ENCODE data around the gene HSPBP1. TPM values are rescaled to one million over a fixed set of nuclear protein-coding genes. Genes with fewer than 3 reads are reported as not detected.

HSPBP1 gene
- total and polyA plus RNA-seq, 2 of the 4 experiments (the other 2 are of a cell fraction) = 21.0 to 43.2 TPM

GRCh38 chr19:55275851-55276719 lies 3.8 kb downstream of the HSPBP1 start:
- no peaks in the 10 kb centered on the region for H3K9me3 ChIP-seq (ENCODE audit: control insufficient read depth, insufficient read depth, low read length)
- CTCF ChIA-PET = interaction anchor here (0.6 kb wide), 1 partner anchor 110 kb away, joined by 3 read pairs; no protein-coding TSS in a partner anchor
- H3K36me3 ChIP-seq (ENCODE audit: control insufficient read depth, insufficient read depth, low read length) = peaks cover 31% of the 10 kb centered on the region
- peak; percentile 54 for TF ChIP-seq CEBPB (IDR thresholded peaks at IDR 0.05; ENCODE audit: low read depth, low read length)
- no peak for TF ChIP-seq POLR2A (IDR thresholded peaks at IDR 0.05; ENCODE audit: low read depth, low read length)
- no peaks in the 10 kb centered on the region; the same call in 1 of the 2 replicates for H4K20me1 ChIP-seq (ENCODE audit: insufficient read depth, low read length)
- dilution Hi-C loops (cut with HindIII; ENCODE audit: low sequenced_read_pairs, unreplicated experiment) = no loop called here
- WGBS, 2 experiments (ENCODE audit: extremely low coverage in 2 of 2, insufficient read length in 1 of 2) = 100% methylated on average over 4 of the region's 17 CpGs; no CpG with 5 or more reads in 1 of the 2 experiments
- no peaks in the 10 kb centered on the region for H3K27me3 ChIP-seq (ENCODE audit: control insufficient read depth, insufficient read depth, low read length)
- intact Hi-C loops (cut with micrococcal nuclease) = no loop called here
- H4K5ac ChIP-seq (ENCODE audit: low read depth, low read length) = no peak overlapping the region
- DNase-seq (no peak), ATAC-seq (ENCODE audit: low read depth) (no peak)
- H4K91ac ChIP-seq (ENCODE audit: insufficient read depth, low read depth, low read length) = no peak overlapping the region
- no peak overlapping the region for H3K4ac ChIP-seq (ENCODE audit: low read depth, low read length)
- no peak overlapping the region for H2AK9ac ChIP-seq (replicated peaks; ENCODE audit: low read depth, low read length, poor library complexity)
- no peak overlapping the region for H3K4me2 ChIP-seq (ENCODE audit: low read depth, low read length)
- H2AFZ ChIP-seq (replicated peaks; ENCODE audit: low read length, poor library complexity) = no peak overlapping the region
- H2BK120ac ChIP-seq (ENCODE audit: low read depth, low read length) = no peak overlapping the region
- peaks cover 10% of the 10 kb centered on the region for H3K9me1 ChIP-seq (ENCODE audit: insufficient read depth, low read length)
- no peak overlapping the region for H3K18ac ChIP-seq (ENCODE audit: low read depth, low read length)
- POLR2A ChIA-PET (ENCODE audit: unreplicated experiment) = no interaction called here
- H2BK20ac ChIP-seq (ENCODE audit: low read depth, low read length) = no peak overlapping the region
- H3K27ac ChIP-seq (ENCODE audit: insufficient read depth, low read length) = no peak overlapping the region
- no peak overlapping the region for H3K23ac ChIP-seq (ENCODE audit: low read depth, low read length)
- peaks cover 0 to 22% of the 10 kb centered on the region in 2 experiments; a peak in 2 of 4 replicates for H3K79me1 ChIP-seq (ENCODE audit: low read depth in 1 of 2, low read length in 2 of 2)
- no peak overlapping the region for H3K14ac ChIP-seq (replicated peaks; ENCODE audit: low read depth, low read length)
- H3K56ac ChIP-seq (ENCODE audit: extremely low read depth, insufficient read depth, low read length) = no peak overlapping the region
- no peak overlapping the region for H2BK5ac ChIP-seq (ENCODE audit: low read depth, low read length, poor library complexity, severe bottlenecking)
- H3K9ac ChIP-seq (ENCODE audit: low read depth, low read length) = no peak overlapping the region
- BruUV-seq (replicated peaks) = no TSS peak
- H3K4me3 ChIP-seq (ENCODE audit: insufficient read depth, low read depth, low read length) = no peak overlapping the region
- H2AK5ac ChIP-seq (ENCODE audit: low read depth, low read length) = no peak overlapping the region
- peaks cover 10% of the 10 kb centered on the region; the same call in 1 of the 2 replicates for H3K4me1 ChIP-seq (ENCODE audit: control insufficient read depth, insufficient read depth, low read length)
- in situ Hi-C loops (cut with MboI; ENCODE audit: low sequenced_read_pairs) = loop anchor here (25.0 kb wide), 1 partner anchor 361 kb away; the partner anchor contains the start of genes CCDC106, ZNF580 and ZNF581
- no peak overlapping the region for H4K8ac ChIP-seq (ENCODE audit: low read depth in 2 of 2, low read length in 2 of 2)
- no peak overlapping the region for H2BK15ac ChIP-seq (ENCODE audit: low read depth, low read length)
